Neural progenitor cell (in vitro differentiated cells): ENCODE results near the gene PLEKHA6. TPM values are rescaled to one million over a fixed set of nuclear protein-coding genes. Genes with fewer than 3 reads are reported as not detected.

Source experiments
- DNase-seq: peaks from one replicate; pipeline ENCODE4 v3.0.0-alpha.2; 2016; ENCODE audit warnings: low spot score
- H2AFZ ChIP-seq: fragments of 200-600 bp; sonication (generic); replicated peaks from 2 replicates; pipeline ENCODE4 v1.6.1; 2016; ENCODE audit warnings: antibody characterized with exemption
- H3F3A ChIP-seq: fragments of 200-600 bp; sonication (generic); 2 replicates; pipeline ENCODE4 v1.6.1; 2016; ENCODE audit warnings: antibody characterized with exemption, low read depth
- H3K27ac ChIP-seq: fragments of 200-600 bp; sonication (generic); 2 replicates; pipeline ENCODE4 v1.5.1; 2016; ENCODE audit warnings: mild to moderate bottlenecking
- H3K27me3 ChIP-seq: fragments of 200-600 bp; sonication (generic); 2 replicates; pipeline ENCODE4 v1.6.1; 2016; ENCODE audit warnings: mild to moderate bottlenecking, moderate library complexity
- H3K36me3 ChIP-seq: fragments of 200-600 bp; sonication (generic); 2 replicates; pipeline ENCODE4 v1.5.1; 2016
- H3K4me1 ChIP-seq: fragments of 200-600 bp; sonication (generic); 2 replicates; pipeline ENCODE4 v1.6.1; 2016; ENCODE audit warnings: mixed run types
- H3K4me2 ChIP-seq: fragments of 200-600 bp; sonication (generic); 2 replicates; pipeline ENCODE4 v1.6.1; 2016
- H3K4me3 ChIP-seq: fragments of 200-600 bp; sonication (generic); 2 replicates; pipeline ENCODE4 v1.5.1; 2016
- H3K79me2 ChIP-seq: fragments of 200-600 bp; sonication (generic); 2 replicates; pipeline ENCODE4 v1.6.1; 2016; ENCODE audit warnings: low read depth
- H3K9ac ChIP-seq: fragments of 200-600 bp; sonication (generic); 2 replicates; pipeline ENCODE4 v1.6.1; 2016
- H3K9me3 ChIP-seq: fragments of 200-600 bp; sonication (generic); 2 replicates; pipeline ENCODE4 v1.5.1; 2016; ENCODE audit warnings: low read depth
- H4K20me1 ChIP-seq: fragments of 200-600 bp; sonication (generic); 2 replicates; pipeline ENCODE4 v1.6.1; 2016; ENCODE audit warnings: low read depth
- H3K27ac Mint-ChIP-seq: 3 replicates; pipeline ENCODE4 v1.8.0; 2021; ENCODE audit warnings: mixed read lengths
- H3K27me3 Mint-ChIP-seq: 2 replicates; pipeline ENCODE4 v1.8.0; 2022; ENCODE audit warnings: low read depth, mild to moderate bottlenecking, inconsistent platforms, moderate library complexity, mixed read lengths; ENCODE audit not compliant: insufficient read depth
- H3K36me3 Mint-ChIP-seq: 3 replicates; pipeline ENCODE4 v1.8.0; 2021; ENCODE audit warnings: mixed read lengths
- H3K4me1 Mint-ChIP-seq: 3 replicates; pipeline ENCODE4 v1.8.0; 2021; ENCODE audit warnings: mixed read lengths
- H3K4me3 Mint-ChIP-seq: 3 replicates; pipeline ENCODE4 v1.8.0; 2021; ENCODE audit warnings: mild to moderate bottlenecking, moderate library complexity, mixed read lengths
- H3K9me3 Mint-ChIP-seq: 3 replicates; pipeline ENCODE4 v1.8.0; 2020; ENCODE audit warnings: mixed read lengths
- CTCF ChIP-seq: fragments of 200-600 bp; sonication (generic); IDR thresholded peaks from 2 replicates; pipeline ENCODE4 v1.5.1; 2017; ENCODE audit warnings: antibody characterized with exemption, mild to moderate bottlenecking
- EZH2 ChIP-seq: fragments of 200-600 bp; sonication (generic); IDR thresholded peaks from 2 replicates; pipeline ENCODE4 v1.6.1; 2017; ENCODE audit warnings: antibody characterized with exemption, mild to moderate bottlenecking, moderate library complexity
- EZH2phosphoT487 ChIP-seq: fragments of 200-600 bp; sonication (generic); IDR thresholded peaks from 2 replicates; pipeline ENCODE4 v1.6.1; 2017; ENCODE audit warnings: antibody characterized with exemption
- total RNA-seq: library from RNA; depleted of rRNA; stranded (reverse); fragments of >200 nt; gene quantifications from 2 replicates; pipeline ENCODE4 v1.2.3, GENCODE V29; 2015; ENCODE audit warnings: low replicate concordance

PLEKHA6 gene
- total RNA-seq, 1 donor from 2014 or later: 0.58 TPM

GRCh38 chr1:204368996-204369726, 9.4 kb upstream of the PLEKHA6 start:
- H3K4me3 Mint-ChIP-seq: no peak overlapping the region
- Histone ChIP-seq H3K9me3 (no peaks in the 10 kb centered on the region), H3F3A (no peaks in the 10 kb centered on the region), H3K27me3 (peaks cover 53% of the 10 kb centered on the region), H4K20me1 (no peaks in the 10 kb centered on the region), H3K27ac (no peak overlapping the region), H3K4me2 (no peak overlapping the region), H2AFZ (no peak overlapping the region), H3K79me2 (no peaks in the 10 kb centered on the region), H3K36me3 (no peaks in the 10 kb centered on the region), H3K4me3 (no peak overlapping the region), H3K4me1 (no peaks in the 10 kb centered on the region), H3K9ac (no peak overlapping the region)
- H3K27ac Mint-ChIP-seq: no peak overlapping the region
- H3K4me1 Mint-ChIP-seq: no peaks in the 10 kb centered on the region
- H3K27me3 Mint-ChIP-seq: peaks cover 25% of the 10 kb centered on the region
- TF ChIP-seq CTCF (no peak), EZH2 (no peak), EZH2phosphoT487 (no peak)
- H3K36me3 Mint-ChIP-seq: no peaks in the 10 kb centered on the region
- DNase-seq: no peak
- H3K9me3 Mint-ChIP-seq: no peaks in the 10 kb centered on the region

- Mint-ChIP-seq H3K36me3 (no peaks in the 10 kb centered on the region), H3K27ac (no peak overlapping the region), H3K4me1 (peaks cover 4% of the 10 kb centered on the region), H3K4me3 (no peak overlapping the region), H3K27me3 (peaks cover 25% of the 10 kb centered on the region), H3K9me3 (no peaks in the 10 kb centered on the region)
- Histone ChIP-seq H3F3A (no peaks in the 10 kb centered on the region), H3K79me2 (no peaks in the 10 kb centered on the region), H2AFZ (no peak overlapping the region), H3K36me3 (no peaks in the 10 kb centered on the region), H4K20me1 (no peaks in the 10 kb centered on the region), H3K9ac (no peak overlapping the region), H3K4me1 (no peaks in the 10 kb centered on the region), H3K27me3 (peaks cover 50% of the 10 kb centered on the region), H3K9me3 (no peaks in the 10 kb centered on the region), H3K4me3 (no peak overlapping the region), H3K27ac (no peak overlapping the region), H3K4me2 (no peak overlapping the region)
- DNase-seq: no peak
- TF ChIP-seq EZH2phosphoT487: no peak
Observed at GRCh38 chr1:204367956-204368355, 8.2 kb upstream of the PLEKHA6 start.

GRCh38 chr1:204367193-204367858, 7.6 kb upstream of the PLEKHA6 start:
- Histone ChIP-seq H3K27ac (no peak overlapping the region), H3K27me3 (peaks cover 50% of the 10 kb centered on the region)

More at GRCh38 chr1:204367193-204367858, 7.6 kb upstream of the PLEKHA6 start:
- no peak overlapping the region for H3K4me3 Mint-ChIP-seq
- H3K9me3 Mint-ChIP-seq: no peaks in the 10 kb centered on the region
- no peaks in the 10 kb centered on the region for H3K4me1 ChIP-seq
- H2AFZ ChIP-seq: no peak overlapping the region
- H3K36me3 Mint-ChIP-seq: no peaks in the 10 kb centered on the region
- H3K4me1 Mint-ChIP-seq: peaks cover 9% of the 10 kb centered on the region
- H3K79me2 ChIP-seq: no peaks in the 10 kb centered on the region
- no peaks in the 10 kb centered on the region for H4K20me1 ChIP-seq
- no peak overlapping the region for H3K4me2 ChIP-seq
- no peaks in the 10 kb centered on the region for H3K9me3 ChIP-seq
- no peak overlapping the region for H3K4me3 ChIP-seq
- H3K27ac Mint-ChIP-seq: peak overlapping the region; percentile 19
- no peak for TF ChIP-seq EZH2phosphoT487
- no peak for TF ChIP-seq EZH2
- no peak for TF ChIP-seq CTCF
- H3K9ac ChIP-seq: no peak overlapping the region
- no peak for DNase-seq
- no peaks in the 10 kb centered on the region for H3K36me3 ChIP-seq
- H3F3A ChIP-seq: no peaks in the 10 kb centered on the region
- peaks cover 19% of the 10 kb centered on the region for H3K27me3 Mint-ChIP-seq
